HepG2 (cell line): ENCODE data around the gene ZCCHC3. TPM values are rescaled to one million over a fixed set of nuclear protein-coding genes. Genes with fewer than 3 reads are reported as not detected.

Experiments used
- BRF2 ChIP-seq: sonication (generic); formaldehyde crosslinking; IDR thresholded peaks from 2 replicates; pipeline ENCODE4 v1.8.1; 2022; ENCODE audit warnings: mild to moderate bottlenecking, missing genetic modification reagents
- CEBPG ChIP-seq: IDR thresholded peaks from 2 replicates; pipeline ENCODE4 v1.6.1; 2016
- GPBP1L1 ChIP-seq: sonication (generic); formaldehyde crosslinking; IDR thresholded peaks from 2 replicates; pipeline ENCODE4 v1.5.0; 2020; ENCODE audit warnings: mild to moderate bottlenecking, missing genetic modification reagents
- MED8 ChIP-seq: sonication (generic); formaldehyde crosslinking; IDR thresholded peaks from 2 replicates; pipeline ENCODE4 v1.8.1; 2023; ENCODE audit warnings: mild to moderate bottlenecking, missing genetic modification reagents; ENCODE audit not compliant: insufficient replicate concordance
- ZBTB33 ChIP-seq: sonication (generic); formaldehyde crosslinking; IDR thresholded peaks from 2 replicates; pipeline ENCODE4 v1.4.0; 2020; ENCODE audit warnings: missing genetic modification reagents
- ZBTB38 ChIP-seq: sonication (generic); formaldehyde crosslinking; IDR thresholded peaks from 2 replicates; pipeline ENCODE4 v1.5.1; 2020; ENCODE audit warnings: mild to moderate bottlenecking, missing genetic modification reagents
- ZBTB40 ChIP-seq, 2 experiments: fragments of 450-650 bp in 1 of 2; sonication (generic) in 1 of 2; formaldehyde crosslinking in 1 of 2; IDR thresholded peaks; 2 replicates each; pipeline versions ENCODE4 v1.6.1 to v1.8.0; 2016 to 2022; ENCODE audit warnings: antibody characterized with exemption in 1 of 2, mild to moderate bottlenecking in 1 of 2, missing genetic modification reagents in 1 of 2
- ZNF503 ChIP-seq: sonication (generic); formaldehyde crosslinking; IDR thresholded peaks from 2 replicates; pipeline ENCODE4 v1.4.0; 2020; ENCODE audit warnings: missing genetic modification reagents
- ZNF510 ChIP-seq: sonication (generic); formaldehyde crosslinking; IDR thresholded peaks from 2 replicates; pipeline ENCODE4 v1.4.0; 2020; ENCODE audit warnings: low read depth, mild to moderate bottlenecking, missing genetic modification reagents
- ZNF562 ChIP-seq: sonication (generic); formaldehyde crosslinking; IDR thresholded peaks from 2 replicates; pipeline ENCODE4 v1.8.0; 2022; ENCODE audit warnings: missing genetic modification reagents, borderline replicate concordance
- polyA plus RNA-seq, 8 experiments: library from polyadenylated mRNA; depleted of rRNA in 3 of 8; stranded (reverse) in 7 of 8; unstranded in 1 of 8; fragments of >200 nt; fragmentation: Illumina TruSeq in 4 of 8; extraction: Trizol in 4 of 8; gene quantifications; 2 replicates each; pipeline versions ENCODE4 v1.2.1 to v1.2.3, GENCODE V29; 2011 to 2016; ENCODE audit warnings: low read depth in 4 of 8, missing spikeins in 1 of 8, mixed read lengths in 1 of 8; ENCODE audit not compliant: insufficient read depth in 1 of 8
- total RNA-seq, 5 experiments: library from RNA; depleted of rRNA; stranded (reverse); fragments of >200 nt; fragmentation: Illumina TruSeq; extraction: Trizol; gene quantifications; 2 replicates each; pipeline ENCODE4 v1.2.3, GENCODE V29; 2016; ENCODE audit warnings: low read depth in 1 of 5

Gene ZCCHC3
- total and polyA plus RNA-seq, 2 of the 13 experiments (the other 11 are each of a cell fraction or from before 2014, with no cell fraction given), result 46.6 to 63.0 TPM

- no peak for TF ChIP-seq ZBTB40 (IDR thresholded peaks at IDR 0.05)
- TF ChIP-seq ZBTB40 (CRISPR knock-in tag; IDR thresholded peaks at IDR 0.05), result 0 out of 2 replicates have a peak, but pooled peaks have one; percentile 22
- TF ChIP-seq ZNF562 (CRISPR knock-in tag), result no peak
- TF ChIP-seq ZBTB33 (CRISPR knock-in tag), result no peak
- TF ChIP-seq ZBTB38, result no peak
- no peak for TF ChIP-seq ZNF503
- TF ChIP-seq BRF2 (CRISPR knock-in tag), result no peak; the same call in 1 of the 2 replicates
- no peak for TF ChIP-seq CEBPG
- no peak for TF ChIP-seq GPBP1L1 (CRISPR knock-in tag)
- TF ChIP-seq ZNF510 (CRISPR knock-in tag), result no peak
- peak; percentile 83 for TF ChIP-seq MED8 (CRISPR knock-in tag)
These were observed 28.7 kb downstream of the ZCCHC3 start (continued) for GRCh38 chr20:325889-326644.
